H9 (cell line): ENCODE data around the gene PLAC8. TPM values are rescaled to one million over a fixed set of nuclear protein-coding genes. Genes with fewer than 3 reads are reported as not detected.

Source experiments
- DNase-seq: peaks from one replicate; pipeline ENCODE4 v3.0.0-alpha.2; 2017
- H2AFZ ChIP-seq: one replicate; pipeline ENCODE4 v1.6.1; 2013; ENCODE audit warnings: mild to moderate bottlenecking, low read length, control low read depth, moderate library complexity
- H2AK5ac ChIP-seq: 2 replicates; pipeline ENCODE4 v1.6.1; 2013; ENCODE audit warnings: low read length, control low read depth, mixed read lengths; ENCODE audit not compliant: insufficient read length
- H2BK120ac ChIP-seq: one replicate; pipeline ENCODE4 v1.6.1; 2013; ENCODE audit warnings: low read depth, mild to moderate bottlenecking, low read length, control low read depth, inconsistent platforms; ENCODE audit not compliant: poor library complexity, severe bottlenecking
- H2BK12ac ChIP-seq: 2 replicates; pipeline ENCODE4 v1.6.1; 2013; ENCODE audit warnings: low read length, control low read depth, mixed read lengths, low read depth; ENCODE audit not compliant: insufficient read length
- H2BK15ac ChIP-seq: 2 replicates; pipeline ENCODE4 v1.6.1; 2013; ENCODE audit warnings: low read depth, low read length, control low read depth
- H2BK20ac ChIP-seq: one replicate; pipeline ENCODE4 v1.6.1; 2013; ENCODE audit warnings: low read depth, mild to moderate bottlenecking, low read length, control low read depth, inconsistent platforms; ENCODE audit not compliant: poor library complexity, severe bottlenecking
- H2BK5ac ChIP-seq: 2 replicates; pipeline ENCODE4 v1.6.1; 2013; ENCODE audit warnings: low read length, control low read depth, mixed read lengths; ENCODE audit not compliant: insufficient read length
- H3K14ac ChIP-seq: 2 replicates; pipeline ENCODE4 v1.6.1; 2013; ENCODE audit warnings: low read length, control low read depth; ENCODE audit not compliant: insufficient read depth
- H3K18ac ChIP-seq: 2 replicates; pipeline ENCODE4 v1.6.1; 2013; ENCODE audit warnings: low read depth, mild to moderate bottlenecking, mixed read lengths, low read length, control low read depth; ENCODE audit not compliant: insufficient read length
- H3K23ac ChIP-seq: 2 replicates; pipeline ENCODE4 v1.6.1; 2013; ENCODE audit warnings: low read length, control low read depth, mixed read lengths, low read depth; ENCODE audit not compliant: insufficient read length
- H3K23me2 ChIP-seq: 2 replicates; pipeline ENCODE4 v1.6.1; 2013; ENCODE audit warnings: low read depth, mild to moderate bottlenecking, mixed read lengths, low read length, control low read depth; ENCODE audit not compliant: insufficient read length, poor library complexity, severe bottlenecking
- H3K27ac ChIP-seq: 2 replicates; pipeline ENCODE4 v1.5.1; 2013; ENCODE audit warnings: low read length, control low read depth, mixed read lengths, low read depth; ENCODE audit not compliant: insufficient read length
- H3K27me3 ChIP-seq: 2 replicates; pipeline ENCODE4 v1.6.1; 2013; ENCODE audit warnings: low read length, control low read depth, inconsistent platforms; ENCODE audit not compliant: insufficient read depth
- H3K4ac ChIP-seq: 2 replicates; pipeline ENCODE4 v1.6.1; 2013; ENCODE audit warnings: low read depth, mild to moderate bottlenecking, control low read depth, inconsistent platforms, low read length, moderate library complexity
- H3K4me1 ChIP-seq: 2 replicates; pipeline ENCODE4 v1.6.1; 2013; ENCODE audit warnings: low read length, control low read depth, inconsistent platforms; ENCODE audit not compliant: insufficient read depth
- H3K4me2 ChIP-seq: 2 replicates; pipeline ENCODE4 v1.6.1; 2013; ENCODE audit warnings: low read length, control low read depth, mixed read lengths; ENCODE audit not compliant: insufficient read length, insufficient read depth
- H3K56ac ChIP-seq: 2 replicates; pipeline ENCODE4 v1.6.1; 2013; ENCODE audit warnings: low read depth, mild to moderate bottlenecking, mixed read lengths, low read length, control low read depth; ENCODE audit not compliant: insufficient read length
- H3K79me1 ChIP-seq: 2 replicates; pipeline ENCODE4 v1.6.1; 2013; ENCODE audit warnings: low read depth, mild to moderate bottlenecking, moderate library complexity, low read length, control low read depth, inconsistent platforms; ENCODE audit not compliant: insufficient read depth, poor library complexity, severe bottlenecking
- H3K79me2 ChIP-seq: 2 replicates; pipeline ENCODE4 v1.6.1; 2013; ENCODE audit warnings: low read length, control low read depth, inconsistent platforms; ENCODE audit not compliant: insufficient read depth
- H3K9ac ChIP-seq: 2 replicates; pipeline ENCODE4 v1.6.1; 2013; ENCODE audit warnings: low read length, control low read depth, mixed read lengths; ENCODE audit not compliant: insufficient read length; ENCODE audit errors: extremely low read depth
- H3K9me3 ChIP-seq: one replicate; pipeline ENCODE4 v1.6.1; 2013; ENCODE audit warnings: low read depth, low read length, inconsistent platforms; ENCODE audit not compliant: control insufficient read depth
- H3T11ph ChIP-seq: one replicate; pipeline ENCODE4 v1.6.1; 2013; ENCODE audit warnings: mild to moderate bottlenecking, low read length, control low read depth, inconsistent platforms
- H4K20me1 ChIP-seq: one replicate; pipeline ENCODE4 v1.6.1; 2013; ENCODE audit not compliant: control insufficient read depth, insufficient read length, insufficient read depth
- H4K5ac ChIP-seq: 2 replicates; pipeline ENCODE4 v1.6.1; 2013; ENCODE audit warnings: low read depth, mild to moderate bottlenecking, mixed read lengths, low read length, control low read depth; ENCODE audit not compliant: insufficient read length
- H4K8ac ChIP-seq: replicated peaks from 2 replicates; pipeline ENCODE4 v1.6.1; 2013; ENCODE audit warnings: low read length, control low read depth, mixed read lengths, low read depth; ENCODE audit not compliant: insufficient read length
- H4K91ac ChIP-seq: 2 replicates; pipeline ENCODE4 v1.6.1; 2013; ENCODE audit warnings: low read depth, mild to moderate bottlenecking, moderate library complexity, mixed read lengths, low read length, control low read depth; ENCODE audit not compliant: insufficient read length
- H3K27ac Mint-ChIP-seq, 3 experiments: 2 replicates in 2 of 3; 3 replicates in 1 of 3; pipeline ENCODE4 v1.8.0; 2020 to 2021; ENCODE audit warnings: mixed read lengths in 3 of 3, mild to moderate bottlenecking in 1 of 3, moderate library complexity in 1 of 3
- H3K27me3 Mint-ChIP-seq: 2 replicates; pipeline ENCODE4 v1.8.0; 2021; ENCODE audit warnings: low read depth, mild to moderate bottlenecking, moderate library complexity, mixed read lengths
- H3K36me3 Mint-ChIP-seq, 3 experiments: 2 replicates in 2 of 3; 3 replicates in 1 of 3; pipeline ENCODE4 v1.8.0; 2020 to 2021; ENCODE audit warnings: low read depth in 3 of 3, mixed read lengths in 3 of 3; ENCODE audit not compliant: insufficient read depth in 1 of 3
- H3K4me1 Mint-ChIP-seq, 2 experiments: 2 replicates each; pipeline ENCODE4 v1.8.0; 2020; ENCODE audit warnings: mixed read lengths in 2 of 2
- H3K4me3 Mint-ChIP-seq, 2 experiments: 2 replicates in 1 of 2; 3 replicates in 1 of 2; pipeline ENCODE4 v1.8.0; 2020 to 2021; ENCODE audit warnings: mild to moderate bottlenecking in 2 of 2, mixed read lengths in 2 of 2, moderate library complexity in 1 of 2
- H3K9me3 Mint-ChIP-seq, 2 experiments: 2 replicates in 1 of 2; 3 replicates in 1 of 2; pipeline ENCODE4 v1.8.0; 2020; ENCODE audit warnings: mild to moderate bottlenecking in 2 of 2, mixed read lengths in 2 of 2, moderate library complexity in 1 of 2
- CTCF ChIP-seq: fragments of 200-600 bp; sonication (generic); conservative IDR thresholded peaks from 3 replicates; pipeline ENCODE4 v1.8.0; 2021; ENCODE audit warnings: antibody characterized with exemption, mild to moderate bottlenecking
- WGBS: extraction: QIAGEN DNeasy Blood & Tissue Kit; methylation state at CpG from one replicate; pipeline ENCODE4 v1.1.7; 2013; ENCODE audit warnings: missing lambda C conversion rate, low lambda C conversion rate, mixed read lengths; ENCODE audit not compliant: insufficient read length; ENCODE audit errors: extremely low coverage; 5-methylcytosine and 5-hydroxymethylcytosine counted together
- total RNA-seq: library from RNA; stranded (reverse); gene quantifications from 2 replicates; pipeline ENCODE4 v1.2.1, GENCODE V29; 2021

The PLAC8 gene
- total RNA-seq, 1 experiment from 2014 or later: 1.6 TPM

DNA sequence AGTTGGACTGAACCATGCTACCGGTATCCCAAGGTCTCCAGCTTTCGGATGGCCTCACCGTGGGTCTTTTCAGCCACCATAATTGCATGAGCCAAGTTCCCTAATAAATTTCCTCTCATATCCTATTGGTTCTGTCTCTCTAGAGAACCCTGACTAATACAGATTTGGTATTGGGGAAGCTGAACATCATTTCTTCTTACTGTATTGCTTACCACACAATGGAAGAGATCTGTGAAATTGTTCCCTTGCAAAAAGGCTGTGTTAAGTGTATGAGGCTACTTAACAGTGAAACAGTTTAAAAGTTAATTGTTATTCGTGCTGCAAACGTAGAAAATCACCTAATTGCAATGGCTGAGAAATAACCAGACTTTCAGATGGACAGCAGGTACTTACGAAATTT lies 34.0 kb downstream of the PLAC8 start:
- H2BK12ac ChIP-seq: no peak overlapping the region
- no peaks in the 10 kb centered on the region for H3K23me2 ChIP-seq
- H3K27me3 ChIP-seq: no peaks in the 10 kb centered on the region
- H3K27me3 Mint-ChIP-seq: no peaks in the 10 kb centered on the region; the same call in 1 of the 2 replicates
- TF ChIP-seq CTCF: no peak
- no peak overlapping the region for H3K4me2 ChIP-seq
- no peak overlapping the region for H3K14ac ChIP-seq
- no peak overlapping the region for H2BK5ac ChIP-seq
- H3K9me3 ChIP-seq: no peaks in the 10 kb centered on the region
- H3K9ac ChIP-seq: no peak overlapping the region
- H2AFZ ChIP-seq: no peak overlapping the region
- no peak overlapping the region for H2AK5ac ChIP-seq
- no peak overlapping the region for H3K18ac ChIP-seq
- H3K79me2 ChIP-seq: no peaks in the 10 kb centered on the region
- no peaks in the 10 kb centered on the region for H3K4me1 ChIP-seq
- H3K4ac ChIP-seq: no peak overlapping the region
- H3K36me3 Mint-ChIP-seq: peaks cover 5 to 15% (median 13%) of the 10 kb centered on the region in 3 experiments; a peak in 6 of 7 replicates
- H2BK15ac ChIP-seq: no peak overlapping the region
- H4K8ac ChIP-seq: no peak overlapping the region
- H4K91ac ChIP-seq: no peak overlapping the region
- H3K56ac ChIP-seq: no peak overlapping the region
- H3T11ph ChIP-seq: no peak overlapping the region
- WGBS: no CpG with 5 or more reads among the region's 6 CpGs
- H2BK20ac ChIP-seq: no peak overlapping the region
- H3K79me1 ChIP-seq: no peaks in the 10 kb centered on the region
- H3K27ac Mint-ChIP-seq: no peak overlapping the region
- no peak for DNase-seq
- H3K9me3 Mint-ChIP-seq: no peaks in the 10 kb centered on the region; a peak in 1 of 5 replicates
- no peak overlapping the region for H3K23ac ChIP-seq
- H4K20me1 ChIP-seq: no peaks in the 10 kb centered on the region
- no peak overlapping the region for H2BK120ac ChIP-seq
- H4K5ac ChIP-seq: no peak overlapping the region
- no peak overlapping the region for H3K27ac ChIP-seq
- H3K4me3 Mint-ChIP-seq: no peak overlapping the region
- H3K4me1 Mint-ChIP-seq: no peaks in the 10 kb centered on the region
